ENCODE results near the gene BICDL2. TPM values are rescaled to one million over a fixed set of nuclear protein-coding genes. Genes with fewer than 3 reads are reported as not detected.
"Not testable (repeated sequence)": the region's sequence is repeated elsewhere in the genome, so short reads cannot be mapped to it uniquely, and the experiment has no call there.

Gene BICDL2
- total RNA-seq, 4 donors from 2014 or later = 58.4 to 77.6 (median 69.3) TPM

GRCh38 chr16:3080024-3080423 is 43.3 kb upstream of the BICDL2 start:
- no peak overlapping the region for H3K27ac ChIP-seq
- no peaks in the 10 kb centered on the region for H3K27me3 ChIP-seq
- 59% methylated on average over 17 of the region's 17 CpGs for WGBS
- DNase-seq (ENCODE audit: low spot score in 2 of 2) = no peak
- no peak overlapping the region for H3K4me3 ChIP-seq
- H3K9me3 ChIP-seq = no peaks in the 10 kb centered on the region
- peaks cover 4% of the 10 kb centered on the region for H3K4me1 ChIP-seq
- TF ChIP-seq POLR2A (IDR thresholded peaks at IDR 0.05) (no peak), EP300 (IDR thresholded peaks at IDR 0.05) (no peak), CTCF (IDR thresholded peaks at IDR 0.05) (no peak), POLR2AphosphoS5 (IDR thresholded peaks at IDR 0.05) (no peak)
- no peaks in the 10 kb centered on the region for H3K36me3 ChIP-seq

GRCh38 chr16:3076577-3076976 is 39.8 kb upstream of the BICDL2 start:
- Histone ChIP-seq H3K36me3 (no peaks in the 10 kb centered on the region), H3K27me3 (no peaks in the 10 kb centered on the region), H3K9me3 (no peaks in the 10 kb centered on the region), H3K4me1 (peaks cover 4% of the 10 kb centered on the region), H3K27ac (no peak overlapping the region), H3K4me3 (no peak overlapping the region)
- TF ChIP-seq POLR2AphosphoS5 (IDR thresholded peaks at IDR 0.05) (no peak), POLR2A (IDR thresholded peaks at IDR 0.05) (no peak), EP300 (IDR thresholded peaks at IDR 0.05) (no peak), CTCF (IDR thresholded peaks at IDR 0.05) (no peak)
- WGBS = 79% methylated on average over 6 of the region's 6 CpGs
- no peak for DNase-seq (ENCODE audit: low spot score in 2 of 2)

GRCh38 chr16:3075946-3076345 is 39.2 kb upstream of the BICDL2 start:
- not testable (repeated sequence) for H3K4me1 ChIP-seq; H3K36me3 ChIP-seq; H3K9me3 ChIP-seq; H3K27me3 ChIP-seq; H3K27ac ChIP-seq; DNase-seq (ENCODE audit: low spot score in 2 of 2); H3K4me3 ChIP-seq
- WGBS = 94% methylated on average over 6 of the region's 6 CpGs

- no peak overlapping the region for H3K4me3 ChIP-seq
- no peak overlapping the region for H3K27ac ChIP-seq
- WGBS = 39% methylated on average over 10 of the region's 10 CpGs
These were observed 38.8 kb upstream of the BICDL2 start for GRCh38 chr16:3075523-3075915.

GRCh38 chr16:3074860-3075522 is 38.2 kb upstream of the BICDL2 start:
- Histone ChIP-seq H3K27ac (no peak overlapping the region), H3K4me3 (no peak overlapping the region), H3K27me3 (no peaks in the 10 kb centered on the region), H3K4me1 (peaks cover 4% of the 10 kb centered on the region), H3K36me3 (no peaks in the 10 kb centered on the region), H3K9me3 (no peaks in the 10 kb centered on the region)
- 68% methylated on average over 9 of the region's 9 CpGs for WGBS
- no peak for DNase-seq (ENCODE audit: low spot score in 2 of 2)
- TF ChIP-seq POLR2AphosphoS5 (IDR thresholded peaks at IDR 0.05) (no peak), EP300 (IDR thresholded peaks at IDR 0.05) (no peak), CTCF (IDR thresholded peaks at IDR 0.05) (no peak), POLR2A (IDR thresholded peaks at IDR 0.05) (no peak)

More at GRCh38 chr16:3075523-3075915, 38.8 kb upstream of the BICDL2 start:
- no peak for TF ChIP-seq EP300 (IDR thresholded peaks at IDR 0.05)
- no peak for TF ChIP-seq POLR2A (IDR thresholded peaks at IDR 0.05)
- peaks cover 4% of the 10 kb centered on the region for H3K4me1 ChIP-seq
- H3K9me3 ChIP-seq = no peaks in the 10 kb centered on the region
- no peak for DNase-seq (ENCODE audit: low spot score in 2 of 2)
- no peaks in the 10 kb centered on the region for H3K36me3 ChIP-seq
- H3K27me3 ChIP-seq = no peaks in the 10 kb centered on the region

GRCh38 chr16:3073448-3073847 is 36.7 kb upstream of the BICDL2 start:
- DNase-seq (ENCODE audit: low spot score in 2 of 2) = no peak
- 94% methylated on average over 7 of the region's 7 CpGs for WGBS
- Histone ChIP-seq H3K36me3 (no peaks in the 10 kb centered on the region), H3K27me3 (no peaks in the 10 kb centered on the region), H3K4me1 (peaks cover 4% of the 10 kb centered on the region), H3K27ac (no peak overlapping the region), H3K9me3 (no peaks in the 10 kb centered on the region), H3K4me3 (no peak overlapping the region)
- TF ChIP-seq CTCF (IDR thresholded peaks at IDR 0.05) (no peak), POLR2A (IDR thresholded peaks at IDR 0.05) (no peak), POLR2AphosphoS5 (IDR thresholded peaks at IDR 0.05) (no peak), EP300 (IDR thresholded peaks at IDR 0.05) (no peak)

GRCh38 chr16:3072576-3073263 is 36.0 kb upstream of the BICDL2 start:
- not testable (repeated sequence) for H3K36me3 ChIP-seq; DNase-seq (ENCODE audit: low spot score in 2 of 2); H3K4me1 ChIP-seq; H3K9me3 ChIP-seq; H3K27ac ChIP-seq; H3K27me3 ChIP-seq; H3K4me3 ChIP-seq
- 85% methylated on average over 8 of the region's 18 CpGs for WGBS

- H3K9me3 ChIP-seq; H3K4me3 ChIP-seq; H3K27ac ChIP-seq; H3K36me3 ChIP-seq; DNase-seq (ENCODE audit: low spot score in 2 of 2); H3K27me3 ChIP-seq: not testable (repeated sequence)
- no CpG with 5 or more reads among the region's 4 CpGs for WGBS
- peaks cover 12% of the 10 kb centered on the region for H3K4me1 ChIP-seq
These were observed 35.4 kb upstream of the BICDL2 start for GRCh38 chr16:3072148-3072547.

Measured in suprapubic skin (tissue), 4 donors.